Measurements from ENCODE around the gene GAL. TPM values are rescaled to one million over a fixed set of nuclear protein-coding genes. Genes with fewer than 3 reads are reported as not detected.

Gene GAL
- total and polyA plus RNA-seq, 2 experiments from 2014 or later = 80.9 to 691 TPM

GRCh38 chr11:68735125-68735524, 50.8 kb downstream of the GAL start:
- Histone ChIP-seq H3K4me2 (no peak overlapping the region), H3K27me3 (ENCODE audit: insufficient read depth) (no peaks in the 10 kb centered on the region), H3K9me2 (ENCODE audit: insufficient read depth) (no peaks in the 10 kb centered on the region), H3F3A (replicated peaks; ENCODE audit: low read depth) (no peaks in the 10 kb centered on the region), H3K27ac (ENCODE audit: low read depth) (no peak overlapping the region; the same call in 1 of the 2 replicates), H3K4me1 (ENCODE audit: insufficient read depth) (peaks cover 4% of the 10 kb centered on the region; the same call in 1 of the 2 replicates), H4K20me1 (replicated peaks; ENCODE audit: insufficient read depth) (peaks cover 2% of the 10 kb centered on the region; the same call in 1 of the 2 replicates), H3K36me3 (ENCODE audit: insufficient read depth) (peaks cover 15% of the 10 kb centered on the region; the same call in 1 of the 2 replicates), H3K4me3 (no peak overlapping the region), H3K79me2 (replicated peaks; ENCODE audit: insufficient read depth) (no peaks in the 10 kb centered on the region), H2AFZ (no peak overlapping the region)
- TF ChIP-seq JUNB (IDR thresholded peaks at IDR 0.05; ENCODE audit: unreplicated experiment) (no peak), POLR2AphosphoS5 (IDR thresholded peaks at IDR 0.05; ENCODE audit: low read depth) (no peak), NANOG (IDR thresholded peaks at IDR 0.05; ENCODE audit: borderline replicate concordance) (no peak), ZNF114 (CRISPR knock-in tag; IDR thresholded peaks at IDR 0.05) (no peak), CREB1 (CRISPR knock-in tag; IDR thresholded peaks at IDR 0.05; ENCODE audit: low read depth) (no peak), STAT1 (IDR thresholded peaks at IDR 0.05; ENCODE audit: unreplicated experiment) (no peak), EZH2 (IDR thresholded peaks at IDR 0.05; ENCODE audit: low read depth, unreplicated experiment) (no peak), ZNF331 (CRISPR knock-in tag; IDR thresholded peaks at IDR 0.05; ENCODE audit: low read depth) (no peak), ZNF462 (CRISPR knock-in tag; IDR thresholded peaks at IDR 0.05) (no peak), REST (IDR thresholded peaks at IDR 0.05; ENCODE audit: unreplicated experiment) (no peak), EZH2phosphoT487 (IDR thresholded peaks at IDR 0.05; ENCODE audit: unreplicated experiment) (no peak)
- TF ChIP-seq, protein P1, sequence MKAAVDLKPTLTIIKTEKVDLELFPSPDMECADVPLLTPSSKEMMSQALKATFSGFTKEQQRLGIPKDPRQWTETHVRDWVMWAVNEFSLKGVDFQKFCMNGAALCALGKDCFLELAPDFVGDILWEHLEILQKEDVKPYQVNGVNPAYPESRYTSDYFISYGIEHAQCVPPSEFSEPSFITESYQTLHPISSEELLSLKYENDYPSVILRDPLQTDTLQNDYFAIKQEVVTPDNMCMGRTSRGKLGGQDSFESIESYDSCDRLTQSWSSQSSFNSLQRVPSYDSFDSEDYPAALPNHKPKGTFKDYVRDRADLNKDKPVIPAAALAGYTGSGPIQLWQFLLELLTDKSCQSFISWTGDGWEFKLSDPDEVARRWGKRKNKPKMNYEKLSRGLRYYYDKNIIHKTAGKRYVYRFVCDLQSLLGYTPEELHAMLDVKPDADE (IDR thresholded peaks at IDR 0.05) = no peak
- TF ChIP-seq, protein P2, sequence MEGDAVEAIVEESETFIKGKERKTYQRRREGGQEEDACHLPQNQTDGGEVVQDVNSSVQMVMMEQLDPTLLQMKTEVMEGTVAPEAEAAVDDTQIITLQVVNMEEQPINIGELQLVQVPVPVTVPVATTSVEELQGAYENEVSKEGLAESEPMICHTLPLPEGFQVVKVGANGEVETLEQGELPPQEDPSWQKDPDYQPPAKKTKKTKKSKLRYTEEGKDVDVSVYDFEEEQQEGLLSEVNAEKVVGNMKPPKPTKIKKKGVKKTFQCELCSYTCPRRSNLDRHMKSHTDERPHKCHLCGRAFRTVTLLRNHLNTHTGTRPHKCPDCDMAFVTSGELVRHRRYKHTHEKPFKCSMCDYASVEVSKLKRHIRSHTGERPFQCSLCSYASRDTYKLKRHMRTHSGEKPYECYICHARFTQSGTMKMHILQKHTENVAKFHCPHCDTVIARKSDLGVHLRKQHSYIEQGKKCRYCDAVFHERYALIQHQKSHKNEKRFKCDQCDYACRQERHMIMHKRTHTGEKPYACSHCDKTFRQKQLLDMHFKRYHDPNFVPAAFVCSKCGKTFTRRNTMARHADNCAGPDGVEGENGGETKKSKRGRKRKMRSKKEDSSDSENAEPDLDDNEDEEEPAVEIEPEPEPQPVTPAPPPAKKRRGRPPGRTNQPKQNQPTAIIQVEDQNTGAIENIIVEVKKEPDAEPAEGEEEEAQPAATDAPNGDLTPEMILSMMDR (conservative IDR thresholded peaks at IDR 0.05; ENCODE audit: low read depth in 2 of 2) = no peak
- peaks cover 23% of the 10 kb centered on the region for H3K36me3 Mint-ChIP-seq (ENCODE audit: low read depth)
- ATAC-seq (no peak), DNase-seq (ENCODE audit: low spot score) (no peak)
- H3K27ac Mint-ChIP-seq = no peak overlapping the region
- no peaks in the 10 kb centered on the region for H3K27me3 Mint-ChIP-seq (ENCODE audit: insufficient read depth, low read depth, poor library complexity)
- peaks cover 6% of the 10 kb centered on the region for H3K4me1 Mint-ChIP-seq
- no peaks in the 10 kb centered on the region for H3K9me3 Mint-ChIP-seq
- no peak overlapping the region for H3K4me3 Mint-ChIP-seq

All from GM23338 (cell line).